ENCODE measurements around the gene CNPPD1.

Gene CNPPD1

DNA sequence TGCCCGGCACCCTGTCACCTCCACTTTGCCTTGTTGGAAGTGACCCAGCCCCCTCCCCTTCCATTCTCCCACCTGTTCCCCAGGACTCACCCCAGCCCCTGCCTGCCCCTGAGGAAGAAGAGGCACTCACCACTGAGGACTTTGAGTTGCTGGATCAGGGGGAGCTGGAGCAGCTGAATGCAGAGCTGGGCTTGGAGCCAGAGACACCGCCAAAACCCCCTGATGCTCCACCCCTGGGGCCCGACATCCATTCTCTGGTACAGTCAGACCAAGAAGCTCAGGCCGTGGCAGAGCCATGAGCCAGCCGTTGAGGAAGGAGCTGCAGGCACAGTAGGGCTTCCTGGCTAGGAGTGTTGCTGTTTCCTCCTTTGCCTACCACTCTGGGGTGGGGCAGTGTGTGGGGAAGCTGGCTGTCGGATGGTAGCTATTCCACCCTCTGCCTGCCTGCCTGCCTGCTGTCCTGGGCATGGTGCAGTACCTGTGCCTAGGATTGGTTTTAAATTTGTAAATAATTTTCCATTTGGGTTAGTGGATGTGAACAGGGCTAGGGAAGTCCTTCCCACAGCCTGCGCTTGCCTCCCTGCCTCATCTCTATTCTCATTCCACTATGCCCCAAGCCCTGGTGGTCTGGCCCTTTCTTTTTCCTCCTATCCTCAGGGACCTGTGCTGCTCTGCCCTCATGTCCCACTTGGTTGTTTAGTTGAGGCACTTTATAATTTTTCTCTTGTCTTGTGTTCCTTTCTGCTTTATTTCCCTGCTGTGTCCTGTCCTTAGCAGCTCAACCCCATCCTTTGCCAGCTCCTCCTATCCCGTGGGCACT, 5.8 kb upstream of the CNPPD1 start:
- no peak overlapping the region for H3K27ac ChIP-seq
- no peak overlapping the region for H3K4me3 ChIP-seq

DNA sequence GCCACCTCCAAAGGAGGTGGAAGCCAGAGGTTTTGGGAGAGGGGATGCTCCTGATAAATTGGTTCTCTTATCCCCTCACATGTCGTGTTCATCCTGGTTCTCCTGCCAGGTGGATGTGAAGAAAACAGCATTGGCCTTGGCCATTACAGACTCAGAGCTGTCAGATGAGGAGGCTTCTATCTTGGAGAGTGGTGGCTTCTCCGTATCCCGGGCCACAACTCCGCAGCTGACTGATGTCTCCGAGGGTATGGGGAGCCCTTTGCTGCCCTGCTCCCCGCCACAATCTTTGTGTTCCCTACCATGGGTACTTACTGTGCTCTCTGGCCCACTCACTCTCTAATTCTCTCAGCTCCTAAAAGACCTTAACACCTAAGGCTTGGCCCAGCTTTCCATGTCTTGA, 4.8 kb upstream of the CNPPD1 start:
- no peak overlapping the region for H3K4me3 ChIP-seq
- no peak overlapping the region for H3K27ac ChIP-seq

DNA sequence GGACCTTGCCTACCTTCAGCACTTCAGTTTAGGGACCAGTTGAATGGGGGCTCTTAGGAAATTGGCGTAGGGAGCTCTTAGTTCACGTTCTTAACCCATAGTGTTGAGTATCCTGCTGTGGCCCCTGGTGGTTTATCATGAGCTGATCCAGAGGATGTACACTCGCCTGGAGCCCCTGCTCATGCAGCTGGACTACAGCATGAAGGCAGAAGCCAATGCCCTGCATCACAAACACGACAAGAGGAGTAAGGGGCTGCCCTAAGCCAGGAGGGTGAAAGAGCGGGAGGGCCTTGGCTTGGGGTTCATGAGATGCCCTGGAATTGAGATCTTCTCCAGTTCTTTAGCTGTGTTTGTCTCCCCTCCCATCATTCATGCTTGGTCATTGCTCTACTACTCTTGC, 4.2 kb upstream of the CNPPD1 start:
- Histone ChIP-seq H3K27ac (no peak overlapping the region), H3K4me3 (no peak overlapping the region)

DNA sequence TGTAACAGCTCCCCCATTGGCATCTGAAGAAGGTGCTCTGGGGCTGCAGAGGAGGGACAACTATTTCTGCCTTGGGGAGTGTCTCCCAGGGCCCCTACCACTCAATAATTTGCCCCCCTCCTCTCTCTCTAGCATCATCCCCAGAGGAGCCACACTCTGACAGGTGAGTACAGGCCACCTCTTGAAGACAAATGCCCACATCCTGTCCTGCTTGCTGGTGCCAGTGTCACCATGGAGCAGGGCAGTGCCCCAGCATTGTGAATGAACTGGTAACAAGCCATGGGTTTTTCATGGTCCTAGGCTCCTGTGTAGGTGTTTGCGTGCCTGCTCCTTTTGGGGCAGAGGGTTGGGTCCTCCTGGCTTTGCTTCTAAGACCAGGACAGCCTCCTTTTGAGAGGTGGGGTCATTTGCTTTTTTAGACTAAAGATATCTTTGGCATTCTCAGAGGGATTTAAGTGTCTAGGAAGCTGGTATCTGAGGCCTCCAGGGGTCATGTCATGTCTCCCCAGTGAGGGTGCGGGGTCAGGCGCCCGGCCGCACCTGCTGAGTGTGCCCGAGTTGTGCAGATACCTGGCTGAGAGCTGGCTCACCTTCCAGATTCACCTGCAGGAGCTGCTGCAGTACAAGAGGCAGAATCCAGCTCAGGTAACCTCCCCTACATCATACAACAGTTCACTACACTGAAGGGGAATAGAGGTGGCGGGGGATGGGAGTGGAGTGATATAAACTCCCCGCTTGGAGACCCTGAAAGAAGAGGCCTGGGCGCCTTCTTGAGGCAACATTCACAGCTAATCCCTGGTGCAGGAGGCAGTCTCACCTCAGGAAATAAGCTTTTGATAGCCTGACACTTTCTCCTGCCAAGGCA, 3.1 kb upstream of the CNPPD1 start:
- peak overlapping the region in 1 of 7 experiments; percentile 97 for H3K4me3 ChIP-seq

DNA sequence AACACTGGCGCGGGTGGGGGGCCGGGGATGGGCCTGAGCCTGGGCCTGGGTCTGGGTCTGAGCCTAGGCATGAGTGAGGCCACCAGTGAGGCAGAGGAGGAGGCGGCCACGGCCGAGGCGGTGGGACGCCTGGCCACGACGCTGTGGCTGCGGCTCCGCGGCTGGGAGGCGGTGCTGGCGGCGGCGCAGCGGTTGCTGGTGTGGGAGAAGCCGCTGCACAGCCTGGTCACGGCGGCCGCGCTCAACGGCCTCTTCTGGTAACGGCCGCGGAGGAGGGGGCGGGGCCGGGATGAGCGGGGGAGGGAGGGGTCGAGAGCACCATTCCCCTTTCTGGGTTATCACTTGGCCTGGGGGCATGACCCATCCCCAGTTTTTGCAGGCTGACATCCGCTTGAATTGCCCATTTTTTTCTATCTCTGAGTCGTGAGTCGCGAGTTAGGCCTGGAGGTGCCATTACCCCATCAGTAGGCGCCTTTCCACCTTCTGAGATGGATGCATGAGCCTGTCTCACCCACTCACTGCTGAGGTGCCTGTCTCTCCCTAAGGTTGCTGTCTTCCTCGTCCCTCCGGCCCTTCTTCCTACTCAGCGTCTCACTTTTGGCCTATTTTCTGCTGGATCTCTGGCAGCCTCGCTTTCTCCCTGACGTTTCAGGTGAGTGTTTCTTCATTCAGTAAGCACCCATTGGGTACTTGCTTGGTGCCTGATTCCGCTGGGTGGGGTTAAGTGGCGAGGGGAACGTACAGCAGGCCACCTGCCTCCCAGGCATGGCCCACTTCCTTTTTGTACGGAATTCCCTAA, 1.9 kb upstream of the CNPPD1 start:
- H3K27ac ChIP-seq = peak overlapping the region; percentile 82 to 100 (median 98)
- H3K4me3 ChIP-seq = peak overlapping the region; percentile 65 to 99 (median 96)

More for the DNA sequence above, 3.1 kb upstream of the CNPPD1 start:
- H3K27ac ChIP-seq = peak overlapping the region in 2 of 21 experiments; percentile 96 to 98

DNA sequence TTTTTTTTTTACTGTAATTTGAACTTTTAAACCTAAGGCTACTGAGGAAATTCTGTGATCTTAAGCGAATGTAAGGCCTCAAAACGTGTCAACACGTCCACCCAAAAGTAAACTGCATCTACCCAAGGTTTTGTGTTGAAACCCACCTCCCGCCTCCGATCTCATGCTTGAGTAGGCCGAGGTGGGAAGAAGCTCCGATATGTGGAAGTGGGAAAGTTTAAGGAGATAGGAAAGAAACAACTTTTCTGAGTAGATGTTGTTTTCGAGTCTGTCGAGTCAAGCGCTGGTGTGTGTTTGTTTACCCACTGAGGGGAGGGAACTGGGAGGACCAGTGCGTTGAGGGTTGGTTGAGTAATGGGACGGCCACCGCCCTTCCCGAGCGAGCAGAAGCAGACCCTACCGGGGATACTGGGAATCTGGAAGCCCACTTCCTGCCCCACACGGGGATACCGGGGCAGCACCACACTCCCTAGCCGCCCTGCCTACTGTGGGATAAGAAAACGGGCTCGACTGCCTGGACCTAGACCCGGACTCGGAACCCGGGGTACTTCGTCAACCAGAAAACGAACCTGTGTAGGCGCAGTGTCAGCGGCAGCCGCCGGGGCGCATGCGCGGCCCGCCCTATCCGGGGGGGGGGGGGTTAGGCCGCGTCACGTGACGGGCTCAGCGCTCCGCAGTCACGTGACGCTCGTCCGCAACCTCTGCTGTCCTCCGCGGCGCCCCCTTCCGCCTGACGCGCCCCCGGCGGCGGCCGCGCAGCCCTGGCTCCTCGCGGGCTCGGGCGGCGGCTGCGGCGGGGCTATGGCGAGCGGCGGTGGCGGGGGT, 1.0 kb upstream of the CNPPD1 start, which contains the start of gene RETREG2:
RETREG2 (plus strand) TSS at position 724 of the 825 bp plus-strand sequence; CDS start at position 802, 78 bp downstream.
- Histone ChIP-seq H3K27ac (peak within 1 kb of the TSS; percentile 82 to 100 (median 98)), H3K4me3 (peak within 1 kb of the TSS; percentile 65 to 99 (median 96))

DNA sequence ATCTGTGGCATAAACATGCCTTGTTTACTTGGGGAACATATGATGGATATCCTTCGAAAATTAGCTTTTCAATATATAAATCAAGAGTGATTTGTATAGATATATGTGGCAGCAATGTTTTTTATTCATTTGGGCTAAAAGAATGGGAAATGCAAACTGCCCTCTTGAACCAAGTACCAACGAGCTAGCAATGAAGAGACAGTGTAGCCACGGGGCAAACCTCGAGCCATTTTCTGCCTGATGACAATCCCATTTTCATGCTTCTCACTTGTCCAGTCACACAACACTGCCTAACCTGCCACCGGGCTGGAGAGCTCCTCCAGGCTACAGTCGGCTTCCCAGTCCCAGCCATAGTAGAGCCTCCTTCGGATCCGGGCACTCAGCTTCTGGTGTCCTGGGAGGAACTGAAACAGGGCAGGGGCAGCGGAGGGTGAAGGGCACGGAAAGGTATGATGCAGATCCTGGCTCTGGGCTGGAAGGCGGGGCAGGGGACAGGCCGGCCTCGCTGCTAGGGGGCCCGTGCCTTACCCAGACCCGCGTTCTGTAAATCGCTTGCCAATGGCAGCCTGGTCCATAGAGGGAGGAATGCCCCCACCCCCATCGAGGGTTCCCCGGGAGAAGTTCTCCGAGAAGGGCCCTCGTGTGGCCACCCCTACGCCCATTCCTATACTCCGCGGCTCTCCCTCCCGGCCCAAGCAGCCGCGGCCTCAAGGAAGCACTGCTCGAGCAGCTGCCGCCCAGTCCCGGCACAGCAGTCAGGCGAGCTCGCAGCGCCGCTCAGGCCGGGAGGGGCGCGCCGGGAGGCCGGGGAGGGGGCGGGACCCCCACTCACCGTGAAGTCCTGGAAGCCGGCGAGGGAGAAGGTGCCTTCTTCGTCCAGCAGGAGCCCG, 552 bp downstream of the CNPPD1 start:
- peak overlapping the region; percentile 63 to 100 (median 98) for H3K27ac ChIP-seq
- peak overlapping the region; percentile 65 to 99 (median 96) for H3K4me3 ChIP-seq

DNA sequence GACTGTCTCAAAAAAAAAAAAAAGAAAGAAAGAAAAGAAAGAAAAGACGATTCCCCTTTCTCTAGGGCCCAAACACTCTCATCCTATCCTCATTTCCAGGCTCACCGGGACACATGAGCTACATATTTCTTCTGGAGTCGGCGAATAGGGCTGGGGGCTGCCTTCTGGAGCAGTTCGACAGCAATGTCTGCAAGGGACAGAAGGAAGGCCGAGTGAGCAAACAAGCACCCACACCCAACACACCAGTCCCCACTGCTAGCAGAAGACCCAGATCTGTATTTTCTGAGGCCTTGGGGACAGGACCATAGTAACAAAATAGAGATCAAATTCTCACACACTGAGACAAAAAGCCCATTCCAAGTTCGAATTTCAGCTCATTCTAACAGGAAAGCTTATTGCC, 1.2 kb downstream of the CNPPD1 start:
- H3K4me3 ChIP-seq = peak overlapping the region in 3 of 7 experiments; percentile 65 to 99 (median 99)
- H3K27ac ChIP-seq = peak overlapping the region in 12 of 21 experiments; percentile 92 to 98 (median 98)

DNA sequence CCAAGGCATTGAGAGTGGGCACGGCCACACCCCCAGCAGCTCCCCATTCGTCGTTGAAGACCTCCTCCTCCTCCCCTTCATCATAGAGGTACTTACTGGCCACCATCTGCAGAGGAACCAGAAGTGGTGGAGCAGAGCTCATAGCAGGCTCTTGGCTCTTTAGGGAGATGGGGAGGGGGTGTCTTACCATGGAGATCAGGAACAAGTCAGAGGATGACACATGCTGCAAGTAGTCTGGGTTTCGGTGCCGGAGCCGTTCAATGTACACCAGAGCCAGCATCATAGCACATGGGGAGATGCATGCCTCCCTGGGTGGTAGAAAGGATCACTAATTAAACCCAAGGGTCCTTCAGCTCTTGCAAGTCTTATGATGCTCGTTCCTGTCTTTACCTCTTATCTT, 1.9 kb downstream of the CNPPD1 start:
- no peak overlapping the region for H3K4me3 ChIP-seq
- peak overlapping the region in 1 of 21 experiments; percentile 16 for H3K27ac ChIP-seq

DNA sequence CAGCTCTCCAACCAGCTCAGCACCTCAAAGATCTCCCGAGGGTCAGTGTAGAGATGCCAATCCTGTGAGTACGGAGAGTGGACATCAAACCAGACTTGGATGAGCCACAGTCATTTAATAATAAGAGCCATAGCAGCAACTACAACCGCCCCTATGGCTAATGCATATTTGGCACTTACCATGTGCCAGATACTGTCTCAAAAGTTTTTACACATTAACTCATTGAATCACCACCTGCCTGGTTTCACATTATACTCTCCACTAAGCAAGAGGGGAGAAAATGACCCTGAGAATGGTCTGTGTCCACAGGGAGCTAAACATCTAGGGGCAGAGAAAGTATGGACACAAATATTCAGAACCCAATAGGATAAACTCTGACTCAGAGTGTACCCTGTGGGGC, 2.6 kb downstream of the CNPPD1 start:
- no peak overlapping the region for H3K27ac ChIP-seq
- no peak overlapping the region for H3K4me3 ChIP-seq

DNA sequence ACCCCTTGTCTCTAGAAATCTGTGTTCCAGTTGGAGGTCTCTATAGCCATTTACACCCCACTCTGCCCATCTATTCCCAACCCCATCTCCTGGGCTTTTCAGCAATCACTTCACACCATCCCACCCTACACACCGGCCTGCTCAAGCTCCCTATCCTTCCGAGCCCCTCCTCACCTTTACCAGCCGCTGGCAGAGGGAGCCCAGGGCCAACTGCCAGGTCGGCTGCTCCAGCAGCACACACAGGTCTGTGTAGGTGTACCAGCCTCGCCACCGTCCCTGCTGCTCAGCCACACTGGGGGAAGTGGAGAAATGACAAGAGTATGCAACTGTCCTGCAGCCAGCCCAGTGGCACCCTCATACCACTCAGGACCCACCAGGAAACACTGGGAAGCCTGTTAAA, 3.5 kb downstream of the CNPPD1 start:
- Histone ChIP-seq H3K27ac (no peak overlapping the region), H3K4me3 (no peak overlapping the region)

DNA sequence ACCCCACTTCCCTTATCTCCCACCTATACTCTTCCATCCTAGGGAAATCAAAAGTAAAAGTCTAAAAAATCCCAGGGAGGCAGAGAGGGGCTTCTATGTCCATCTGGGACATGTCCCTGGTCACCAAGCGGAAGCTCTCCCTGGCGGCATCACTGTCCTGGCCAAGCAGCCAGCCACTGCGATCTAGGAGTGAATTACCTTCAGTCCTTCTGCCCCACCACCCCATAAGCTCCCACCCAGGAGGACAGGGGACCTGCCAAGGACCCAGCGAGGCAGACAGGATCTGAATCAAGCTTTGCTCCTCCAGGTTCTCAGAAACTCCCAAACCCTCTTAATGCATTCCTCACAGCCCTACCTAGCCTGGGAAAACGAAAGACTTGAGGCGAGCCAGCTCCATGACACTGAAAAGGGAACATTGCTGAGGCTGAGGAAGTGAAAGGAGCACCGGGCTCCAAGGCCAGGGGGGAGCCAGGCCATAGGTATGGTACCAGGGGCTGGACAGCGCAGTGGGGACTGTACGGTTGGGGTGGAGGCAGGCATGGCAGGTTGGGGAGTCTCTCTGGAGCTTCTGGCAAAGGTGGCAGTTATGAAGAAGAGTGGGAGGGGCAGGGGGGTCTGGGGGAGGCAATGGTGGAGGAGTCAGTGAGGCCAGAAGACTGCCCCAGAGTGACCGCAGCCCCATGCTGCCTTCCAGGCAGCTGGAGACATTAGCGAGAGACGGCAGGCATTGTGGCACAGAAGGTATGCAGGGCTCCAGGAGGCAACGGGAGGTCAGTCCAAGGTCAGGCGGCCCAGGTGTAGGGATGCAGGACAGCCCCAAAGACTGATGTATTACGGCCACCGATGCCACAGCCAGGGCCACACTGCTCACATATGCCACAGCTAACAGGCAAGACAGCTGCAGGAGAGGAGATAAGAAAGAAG, 4.2 kb downstream of the CNPPD1 start:
- Histone ChIP-seq H3K4me3 (no peak overlapping the region), H3K27ac (peak overlapping the region in 6 of 21 experiments; percentile 47 to 71 (median 56))

DNA sequence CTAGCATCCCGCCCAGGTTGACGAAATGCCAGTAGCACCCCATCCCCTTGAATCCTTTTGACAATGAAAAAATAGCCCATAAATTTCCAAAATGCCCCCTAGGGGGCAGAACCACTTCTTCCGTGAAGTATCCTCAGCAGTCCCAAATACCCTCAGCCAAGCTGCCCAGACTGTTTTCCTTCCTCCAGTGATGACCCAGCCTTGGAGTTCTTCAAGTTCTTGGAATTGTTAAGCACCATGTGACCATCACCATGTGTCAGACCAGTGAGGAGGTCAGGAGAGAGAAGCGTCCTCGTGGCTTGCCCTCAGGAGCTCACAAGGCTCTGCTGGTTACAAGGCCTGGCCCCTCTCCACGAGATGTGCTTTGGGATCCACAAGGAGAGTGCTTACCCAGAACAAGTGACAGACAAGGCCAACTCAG, 5.5 kb downstream of the CNPPD1 start:
- H3K27ac ChIP-seq = peak overlapping the region in 12 of 21 experiments; percentile 1 to 71 (median 52)

DNA sequence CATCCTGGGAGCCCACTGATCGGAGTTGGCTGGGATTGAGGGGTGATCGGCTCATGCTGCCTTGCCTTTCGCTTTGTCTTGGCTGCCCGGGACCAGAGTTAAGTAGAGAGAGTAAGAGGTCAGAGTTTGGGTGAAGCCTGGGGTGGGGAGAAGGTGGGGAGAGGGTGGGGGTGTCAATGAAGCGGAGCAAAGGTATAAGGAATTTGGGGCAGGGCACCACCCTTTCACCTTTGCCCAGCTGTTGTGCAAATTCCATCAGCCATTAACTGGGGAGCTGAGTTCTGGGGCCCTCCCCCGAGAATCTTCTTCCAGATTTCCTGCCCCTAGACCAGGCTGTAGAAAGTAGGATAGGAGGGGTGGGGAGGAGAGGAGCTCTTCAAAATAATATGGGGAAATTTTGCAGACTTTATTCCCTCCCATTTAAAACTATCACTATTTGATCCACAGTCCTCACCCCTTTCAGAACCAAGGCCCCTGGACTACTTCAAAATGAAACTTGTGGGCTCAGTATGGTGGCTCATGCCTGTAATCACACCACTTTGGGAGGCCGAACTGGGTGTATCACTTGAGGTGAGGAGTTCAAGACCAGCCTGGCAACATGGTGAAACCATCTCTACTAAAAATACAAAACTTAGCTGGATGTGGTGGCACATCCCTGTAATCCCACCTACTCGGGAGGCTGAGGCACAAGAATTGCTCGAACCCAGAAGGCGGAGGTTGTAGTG, 6.6 kb downstream of the CNPPD1 start, which contains the start of gene SLC23A3:
SLC23A3 (minus strand) TSS at position 100 of the 725 bp plus-strand sequence; CDS start at position 55, 45 bp downstream.
- H3K4me3 ChIP-seq = no peak within 1 kb of the TSS
- H3K27ac ChIP-seq = peak within 1 kb of the TSS in 3 of 21 experiments; percentile 2 to 55 (median 16)

More for the DNA sequence above, 5.5 kb downstream of the CNPPD1 start:
- H3K4me3 ChIP-seq = no peak overlapping the region

DNA sequence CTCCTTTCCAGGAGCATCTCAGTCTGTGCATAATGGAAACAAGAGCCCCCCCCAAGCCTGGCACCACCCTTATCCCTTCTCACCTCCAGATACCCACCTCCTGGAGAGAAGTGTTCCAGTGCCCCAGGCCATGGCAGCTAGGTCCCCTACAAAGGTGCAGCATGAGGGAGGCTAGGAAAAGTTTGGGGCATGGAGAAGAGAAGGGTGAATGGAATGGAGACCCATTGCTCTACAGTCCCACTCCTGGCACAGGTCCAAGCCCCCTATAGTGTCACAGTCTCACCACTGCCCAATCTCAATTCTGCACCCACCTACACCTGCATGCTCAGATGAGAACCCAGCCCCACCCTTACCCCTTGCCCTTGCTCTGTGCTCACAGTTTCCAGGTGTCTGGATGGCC, 7.8 kb downstream of the CNPPD1 start:
- H3K27ac ChIP-seq = peak overlapping the region in 1 of 21 experiments; percentile 2
- H3K4me3 ChIP-seq = no peak overlapping the region

DNA sequence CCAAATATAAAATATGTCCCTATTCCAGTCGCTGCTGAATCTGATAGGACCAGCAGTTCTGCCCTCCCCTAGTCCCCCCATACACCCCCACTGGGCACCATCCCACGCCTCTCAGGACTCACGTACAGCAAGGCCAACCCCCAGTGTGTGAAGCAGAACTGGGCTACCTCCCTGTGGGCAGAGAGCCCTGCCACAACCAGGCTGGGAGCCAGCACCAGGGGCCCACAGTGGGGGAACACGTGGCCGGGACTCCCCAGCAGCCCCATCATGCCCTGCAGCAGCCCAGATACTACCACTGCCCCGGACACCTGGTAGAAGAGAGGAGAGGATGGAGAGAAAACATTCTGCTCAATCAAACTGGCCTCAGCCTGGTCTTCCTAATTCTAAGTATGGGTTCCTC, 8.2 kb downstream of the CNPPD1 start:
- H3K27ac ChIP-seq = peak overlapping the region in 1 of 21 experiments; percentile 2
- no peak overlapping the region for H3K4me3 ChIP-seq
